GM18870 (cell line): ENCODE measurements around the gene VIT.

Experiments
- ATAC-seq: cut with Tn5 transposase; IDR thresholded peaks from one replicate; pipeline ENCODE4 v1.9.1; 2021; ENCODE audit warnings: moderate library complexity; ENCODE audit not compliant: unreplicated experiment

VIT gene

DNA sequence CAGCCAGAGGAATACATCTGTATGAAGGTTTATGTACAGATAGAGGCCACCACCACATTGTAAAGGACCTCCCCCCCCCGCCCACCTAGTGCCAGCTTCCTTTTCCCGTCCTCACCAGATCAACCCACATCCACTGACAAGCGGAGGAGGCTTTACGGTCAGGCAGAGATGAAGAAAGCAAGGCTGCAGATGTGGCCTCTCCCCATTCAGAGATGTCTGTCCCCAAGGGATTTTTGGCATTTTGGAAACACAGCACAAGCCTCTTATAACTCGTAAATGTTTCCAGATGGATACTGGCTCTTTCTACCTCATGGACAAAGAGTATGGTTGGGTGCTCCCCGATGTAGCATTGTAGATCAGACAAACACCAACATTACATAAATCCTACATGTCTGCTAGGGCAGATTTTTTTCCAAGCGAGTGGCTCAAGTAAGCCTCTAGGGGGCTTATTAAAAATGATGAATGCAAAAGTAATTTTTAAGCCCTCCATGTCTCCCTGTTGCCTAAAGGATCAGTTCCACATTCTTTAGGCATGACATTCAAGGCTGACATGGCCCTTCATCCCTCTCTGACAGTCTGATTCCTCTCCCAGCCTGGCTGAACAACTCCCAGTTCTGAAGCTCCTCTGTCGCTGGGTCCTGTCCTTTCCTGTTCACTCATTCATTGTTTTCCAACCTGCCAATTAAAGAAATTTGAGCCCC lies 11.7 kb downstream of the VIT start:
- ATAC-seq = no peak

DNA sequence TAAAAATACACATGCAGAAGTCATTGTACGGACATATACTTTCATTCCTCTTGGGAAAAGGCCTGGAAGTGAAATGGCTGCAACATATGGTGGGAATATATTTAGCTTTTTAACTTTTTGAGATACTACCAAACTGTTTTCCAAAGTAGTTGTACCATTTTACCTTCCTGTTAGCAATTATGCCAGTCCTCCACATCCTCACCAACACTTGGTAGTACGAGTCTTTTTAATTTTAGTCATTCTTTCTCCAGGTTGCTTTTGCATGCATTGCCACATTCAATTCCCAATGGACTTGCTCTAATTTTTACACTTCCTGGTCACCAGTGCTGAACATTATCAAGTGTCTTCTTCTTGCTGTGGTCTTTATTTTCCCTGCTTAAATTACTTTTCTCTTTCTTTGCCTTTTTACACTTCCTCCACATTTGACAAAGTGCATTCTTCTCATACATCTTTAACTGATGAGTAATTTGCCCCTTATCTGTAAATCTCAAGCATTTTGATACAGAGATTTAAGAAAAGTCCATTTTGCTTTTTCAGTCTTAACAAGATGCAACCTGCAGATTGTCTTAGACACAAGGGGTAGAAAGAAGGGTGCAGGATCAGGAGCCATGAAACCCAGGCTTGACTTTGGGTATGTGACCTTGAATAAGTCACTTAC lies 14.5 kb downstream of the VIT start:
- ATAC-seq = no peak

DNA sequence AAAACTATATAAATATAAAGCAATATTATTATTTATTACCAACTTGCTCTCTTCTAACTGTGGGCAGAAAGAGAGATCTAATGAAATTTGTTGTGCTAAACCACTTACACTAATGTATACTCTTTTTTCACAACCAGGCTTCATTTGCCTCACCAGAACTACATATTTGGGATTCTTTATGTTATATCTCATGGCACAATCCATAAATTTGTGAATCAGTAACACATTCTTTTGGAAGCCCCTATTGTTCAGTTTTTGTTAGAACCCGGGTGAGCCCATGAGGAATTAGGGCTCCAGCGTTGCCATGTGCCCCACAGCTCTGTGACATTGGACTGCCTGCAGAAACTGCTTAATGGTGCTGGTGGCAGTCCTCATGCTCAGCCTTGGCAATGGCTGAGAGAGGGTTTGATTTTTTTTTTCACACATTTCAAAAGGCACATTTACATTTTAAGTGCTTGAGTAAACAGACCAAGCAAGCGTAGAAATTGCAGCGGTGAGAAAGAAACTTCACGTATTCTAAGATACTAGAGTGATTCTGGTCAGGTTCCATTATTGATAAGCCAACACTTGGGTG lies 15.3 kb downstream of the VIT start:
- no peak for ATAC-seq

DNA sequence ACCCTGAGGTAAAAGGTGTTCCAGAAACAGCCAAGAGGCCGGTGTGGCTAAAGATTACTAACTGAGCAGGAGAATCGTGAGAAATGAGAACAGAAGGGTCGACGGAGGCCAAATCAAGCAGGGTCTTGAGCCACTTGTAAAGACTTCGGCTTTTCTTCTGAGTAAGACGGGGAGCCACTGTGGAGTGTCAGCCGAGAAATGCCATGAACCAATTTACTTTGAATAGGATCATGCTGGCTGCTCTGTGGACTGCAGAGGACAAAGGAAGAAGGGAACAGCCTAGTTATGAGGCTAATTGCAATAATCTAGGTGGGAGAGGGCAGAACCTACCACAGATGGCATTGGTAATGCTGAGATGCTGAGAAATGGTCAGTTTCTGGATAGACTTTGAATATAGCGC lies 16.8 kb downstream of the VIT start:
- ATAC-seq = no peak

DNA sequence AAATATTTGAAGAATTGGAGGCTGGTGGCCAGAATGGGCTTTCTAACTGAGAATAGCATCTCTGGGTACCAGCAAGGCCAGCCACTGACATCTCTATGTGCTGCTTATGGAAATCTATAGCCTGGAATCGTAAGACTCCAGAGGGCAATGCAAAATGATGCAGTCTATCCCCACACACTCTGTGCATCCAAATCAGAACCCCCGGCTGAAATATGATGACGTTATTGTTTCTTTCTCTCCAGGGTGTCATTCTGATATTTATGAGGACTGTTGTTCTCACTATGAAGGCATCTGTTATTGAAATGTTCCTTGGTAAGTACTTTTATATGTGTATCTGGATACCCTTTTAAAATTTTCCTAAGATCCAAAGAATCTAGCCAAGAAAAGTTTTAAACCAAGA lies 19.6 kb downstream of the VIT start:
- ATAC-seq = no peak

DNA sequence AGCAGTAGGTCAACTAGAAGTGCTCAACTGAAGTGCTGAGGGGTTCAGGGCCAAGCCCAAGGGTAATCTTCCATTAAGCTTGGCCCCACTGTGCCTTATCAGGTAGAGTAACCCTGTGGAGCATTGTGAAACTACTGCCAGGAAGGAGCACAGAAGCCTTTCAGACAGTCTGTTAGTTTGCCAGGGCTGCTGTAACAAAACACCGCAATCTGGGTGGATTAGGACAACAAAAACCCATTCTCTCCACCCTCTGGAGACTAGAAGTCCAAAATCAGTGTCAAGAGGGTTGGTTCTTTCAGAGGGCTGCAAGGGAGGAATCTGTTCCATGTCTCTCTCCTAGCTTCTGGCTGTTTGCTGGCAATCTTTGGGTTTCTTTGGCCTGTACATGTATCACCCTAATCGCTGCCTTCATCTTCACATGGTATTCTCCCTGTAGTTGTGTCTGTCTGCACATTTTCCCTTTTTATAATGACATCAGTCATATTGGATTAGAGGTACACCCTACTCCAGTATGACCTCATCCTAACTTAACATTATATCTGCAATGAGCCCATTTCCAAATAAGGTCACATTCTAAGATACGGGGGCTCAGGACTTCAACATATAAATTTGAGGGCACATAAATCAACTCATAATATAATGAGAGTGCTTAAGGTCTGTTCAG lies 21.2 kb downstream of the VIT start:
- no peak for ATAC-seq

DNA sequence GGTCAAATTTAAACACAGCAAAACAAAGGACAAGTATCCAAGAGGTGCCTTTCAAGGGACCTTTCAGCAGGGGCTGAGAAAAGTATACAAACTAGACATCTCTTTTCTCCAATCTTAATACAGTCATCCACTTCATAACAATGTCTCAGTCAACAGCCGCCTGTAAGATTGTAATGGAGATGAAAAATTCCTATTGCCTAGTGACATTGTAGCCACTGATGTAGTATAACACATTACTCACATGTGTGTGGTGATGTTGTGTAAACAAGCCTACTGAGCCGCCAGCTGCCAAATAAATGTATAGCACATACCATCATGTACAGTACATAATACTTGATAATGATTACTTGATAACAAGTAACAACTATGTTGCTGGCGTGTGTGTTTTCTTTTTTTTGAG lies 31.0 kb downstream of the VIT start:
- ATAC-seq = no peak

DNA sequence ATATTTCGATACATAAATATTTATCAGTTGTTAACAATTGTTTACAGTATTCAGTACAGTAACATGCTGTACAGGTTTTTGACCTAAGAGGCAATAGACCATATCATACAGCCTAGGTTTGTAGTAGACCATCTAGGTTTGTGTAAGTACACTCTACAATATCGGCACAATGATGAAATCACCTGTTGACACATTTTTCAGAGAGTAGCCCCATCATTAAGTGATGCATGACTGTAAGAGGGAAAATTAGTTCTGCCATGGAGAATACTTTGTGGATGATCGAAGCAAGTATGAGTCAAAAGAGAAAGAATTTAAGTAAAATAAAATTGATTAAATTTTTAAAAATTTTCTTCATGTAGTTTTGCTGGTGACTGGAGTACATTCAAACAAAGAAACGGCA lies 32.6 kb downstream of the VIT start:
- ATAC-seq = no peak

DNA sequence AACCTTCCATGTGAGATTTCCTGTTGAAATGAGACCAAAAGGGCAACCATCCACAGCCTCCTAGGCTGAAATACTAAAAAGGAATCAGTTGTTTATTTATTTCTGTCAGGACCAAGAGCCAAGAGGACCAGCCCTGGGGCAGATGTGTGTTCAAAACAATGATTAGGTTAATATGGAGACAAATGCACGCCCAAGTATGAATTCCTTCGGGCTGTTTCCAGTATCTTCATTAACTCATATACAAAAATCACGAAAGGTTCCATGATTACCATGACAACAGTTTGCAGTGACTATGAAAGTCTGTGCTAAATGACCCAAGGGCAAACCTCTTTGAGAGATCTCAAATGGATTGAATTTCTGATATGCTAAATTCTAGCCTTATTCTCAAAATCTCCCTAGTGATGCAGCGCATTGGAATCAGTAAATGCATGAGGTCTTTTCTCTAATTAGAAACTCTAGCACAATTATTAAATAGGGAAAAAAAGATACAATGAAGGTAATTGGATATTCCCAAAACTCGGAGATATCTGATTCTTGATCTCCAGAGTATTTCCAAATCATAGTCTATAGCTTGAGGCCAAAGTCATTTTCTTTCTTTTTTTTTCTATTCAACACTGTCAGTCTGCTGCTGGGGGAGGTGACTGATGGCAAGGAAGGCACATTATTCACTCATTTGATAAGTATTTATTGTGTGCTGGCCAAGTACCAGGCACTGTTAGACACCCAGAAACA lies 35.6 kb downstream of the VIT start:
- ATAC-seq = no peak

DNA sequence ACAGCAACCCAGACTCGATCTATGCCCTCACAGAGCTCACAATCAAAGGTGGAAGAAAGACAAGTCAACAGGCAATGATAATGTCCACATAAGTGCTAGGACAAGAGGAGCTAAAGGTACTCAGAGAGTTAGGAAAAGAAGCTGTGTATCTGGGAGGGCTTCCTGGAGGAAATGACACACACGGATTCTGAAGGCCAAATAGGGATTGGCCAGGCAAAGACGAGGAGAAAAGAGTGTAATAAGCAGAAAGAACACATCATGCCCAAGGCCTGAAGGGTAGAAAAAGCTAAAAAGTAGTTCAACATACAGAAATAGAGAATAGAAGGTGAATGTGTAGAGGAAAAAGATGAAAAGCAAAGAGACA lies 36.1 kb downstream of the VIT start:
- ATAC-seq = no peak

DNA sequence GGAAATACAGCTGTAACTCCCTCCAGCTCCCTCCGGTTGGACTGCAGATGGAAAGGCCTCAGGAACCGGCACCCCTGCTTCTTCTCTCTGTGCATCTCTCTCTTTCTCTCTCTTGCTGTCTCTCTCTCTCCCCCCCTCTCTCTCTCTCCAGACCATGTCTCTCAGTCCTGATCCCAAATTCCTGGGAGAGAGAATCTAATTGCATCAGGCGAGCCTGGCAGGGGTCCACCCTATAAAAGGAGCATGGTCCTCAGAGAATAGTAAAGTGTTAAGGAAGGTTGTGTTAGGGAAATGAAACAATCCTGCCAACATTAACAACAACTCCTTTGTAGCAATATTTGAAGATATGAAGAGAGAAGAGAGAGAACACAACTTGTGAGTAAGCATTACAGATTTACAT lies 36.7 kb downstream of the VIT start:
- ATAC-seq = no peak

DNA sequence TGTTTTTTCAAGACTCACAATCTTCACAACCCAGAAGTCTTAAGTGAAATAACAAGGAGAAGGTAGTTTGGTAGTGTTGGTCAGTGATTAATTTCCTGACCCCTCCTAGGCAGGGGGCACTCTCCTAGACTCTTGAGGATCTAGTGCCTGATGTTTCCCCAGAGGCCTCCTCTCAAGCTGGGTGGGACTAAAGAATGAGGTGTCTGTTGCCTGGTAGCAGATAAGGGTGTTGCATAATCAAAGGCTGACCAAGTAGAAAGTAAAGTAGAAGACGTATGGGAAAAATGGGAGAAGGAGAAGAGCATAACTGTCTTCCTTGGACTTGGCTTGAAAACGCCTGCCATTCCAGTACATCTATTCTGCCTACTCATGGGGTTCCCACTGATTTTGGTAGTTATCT lies 37.8 kb downstream of the VIT start:
- ATAC-seq = no peak

DNA sequence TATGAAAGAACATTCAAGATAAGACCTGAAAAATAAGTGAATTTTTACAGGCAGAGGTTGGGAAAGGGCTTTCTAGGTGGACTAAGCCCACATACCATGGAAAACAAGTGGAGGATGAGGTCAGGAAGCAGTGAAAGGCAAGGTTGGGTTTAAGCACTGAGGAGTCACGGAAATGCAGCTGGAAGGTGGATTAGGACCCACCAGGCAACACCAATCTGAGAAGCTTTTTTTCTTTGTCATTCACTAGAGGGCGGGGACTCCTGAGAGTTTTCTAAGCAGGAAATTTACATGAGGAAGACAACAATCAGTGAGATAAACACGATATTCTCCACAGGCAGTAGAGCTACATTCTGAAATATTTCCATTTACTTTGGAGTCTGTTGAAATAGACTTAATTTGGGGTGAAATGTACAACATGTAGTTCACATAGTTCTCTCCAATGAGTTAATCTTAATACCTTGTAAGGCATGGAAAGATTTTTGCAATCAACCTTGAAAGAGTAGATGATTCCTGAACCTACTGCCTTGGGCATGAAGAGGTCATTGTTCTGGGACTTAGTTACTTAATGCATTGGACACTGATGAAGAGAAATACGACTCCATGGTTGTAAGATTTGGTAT lies 40.7 kb downstream of the VIT start:
- no peak for ATAC-seq

DNA sequence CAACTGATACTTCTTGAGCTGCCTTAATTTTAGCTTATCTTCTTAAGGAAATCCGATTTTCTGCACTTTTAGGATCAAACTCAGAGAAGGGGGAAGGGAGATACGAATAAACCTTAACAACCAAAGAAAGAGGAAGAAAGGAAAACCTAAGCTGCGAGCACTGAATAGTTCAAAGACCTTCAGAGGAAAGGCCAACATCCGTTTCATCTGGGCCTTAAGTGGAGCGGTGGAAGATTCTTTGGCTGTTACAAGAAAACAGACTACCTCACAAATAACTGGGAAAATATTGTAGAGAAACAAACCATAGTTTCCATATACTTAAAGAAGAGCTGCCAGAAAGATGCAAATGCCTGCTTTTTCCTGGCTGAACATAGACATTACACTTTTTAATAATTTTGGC lies 43.6 kb downstream of the VIT start:
- no peak for ATAC-seq

DNA sequence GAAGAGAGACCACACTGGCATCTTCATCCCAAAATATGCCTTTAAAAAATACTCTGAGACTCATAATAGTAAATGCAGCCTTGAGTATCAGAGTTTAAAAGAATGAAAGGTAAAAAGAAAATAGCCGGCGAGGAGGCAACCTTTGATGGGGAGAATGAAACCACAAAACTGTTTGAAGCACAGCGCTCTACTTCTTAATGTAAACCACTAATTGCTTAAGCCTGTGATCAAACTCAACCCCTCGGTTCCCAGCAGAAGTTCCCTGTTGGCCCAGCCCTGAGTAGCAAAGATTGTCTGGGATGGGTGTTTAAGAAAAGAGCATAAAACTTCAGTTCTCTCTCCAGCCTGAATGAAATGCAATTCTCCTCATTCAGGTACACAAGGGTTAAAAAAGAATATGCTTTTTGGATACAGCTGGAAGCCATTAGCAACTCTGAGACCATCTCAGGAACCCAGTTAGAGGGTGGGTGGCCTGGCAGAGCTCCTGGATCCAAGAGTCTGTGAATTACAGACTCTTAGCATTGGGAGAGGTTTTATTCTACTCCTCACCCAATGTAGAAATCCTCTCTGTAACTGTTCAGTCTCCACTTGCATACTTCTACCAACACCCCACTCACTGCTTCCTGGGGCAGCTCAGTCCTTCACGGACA lies 44.8 kb downstream of the VIT start:
- ATAC-seq = no peak

DNA sequence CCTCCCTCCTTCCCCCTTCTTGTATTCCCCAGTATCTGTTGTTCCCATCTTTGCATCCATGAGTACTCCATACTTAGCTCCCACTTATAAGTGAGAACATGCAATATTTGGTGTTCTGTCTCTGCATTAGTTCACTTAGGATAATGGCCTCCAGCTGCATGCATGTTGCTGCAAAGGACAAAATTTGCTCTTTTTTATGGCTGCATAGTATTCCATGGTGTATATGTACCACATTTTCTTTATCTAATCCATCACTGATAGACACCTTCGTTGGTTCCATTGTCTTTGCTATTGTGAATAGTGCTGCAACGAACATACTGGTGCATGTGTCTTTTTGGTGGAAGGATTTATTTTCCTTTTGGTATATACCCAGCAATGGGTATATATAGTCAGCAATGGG lies 47.4 kb downstream of the VIT start:
- ATAC-seq = no peak

DNA sequence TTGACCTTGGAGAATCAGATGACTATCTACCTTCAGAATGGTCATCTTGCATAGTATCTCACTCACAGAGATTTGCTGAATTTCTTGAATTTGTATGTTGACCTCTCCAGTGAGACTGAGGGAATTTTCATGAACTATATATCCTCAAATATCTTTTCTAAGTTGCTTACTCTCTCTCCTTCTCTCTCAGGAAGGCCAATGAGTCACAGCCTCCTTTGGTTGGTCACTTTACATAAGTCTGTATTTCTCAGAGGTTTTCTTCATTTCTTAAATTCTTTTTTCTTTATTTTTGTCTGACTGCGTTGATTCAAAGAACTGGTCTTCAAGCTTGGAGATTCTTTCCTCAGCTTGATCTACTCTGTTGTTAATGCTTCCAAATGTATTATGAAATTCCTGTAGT lies 51.7 kb downstream of the VIT start:
- no peak for ATAC-seq

DNA sequence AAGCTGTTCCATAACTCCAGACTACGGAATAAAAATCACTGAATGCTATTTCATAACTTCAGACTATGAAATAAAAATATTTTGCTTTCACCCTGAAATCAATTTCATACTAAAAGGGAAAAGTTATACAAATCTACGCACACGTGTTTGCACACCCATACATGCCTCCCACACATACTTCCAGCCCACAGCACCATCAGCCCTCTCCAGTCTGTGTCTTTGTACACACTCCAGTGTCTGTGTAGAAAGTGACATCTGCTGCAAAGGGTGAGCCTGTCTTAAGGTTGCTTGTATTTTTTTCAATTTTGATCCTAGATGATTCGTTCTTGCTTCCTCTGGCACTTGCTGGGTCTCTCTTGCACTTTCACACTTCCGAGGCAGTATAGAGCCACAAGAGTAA lies 53.6 kb downstream of the VIT start:
- no peak for ATAC-seq

DNA sequence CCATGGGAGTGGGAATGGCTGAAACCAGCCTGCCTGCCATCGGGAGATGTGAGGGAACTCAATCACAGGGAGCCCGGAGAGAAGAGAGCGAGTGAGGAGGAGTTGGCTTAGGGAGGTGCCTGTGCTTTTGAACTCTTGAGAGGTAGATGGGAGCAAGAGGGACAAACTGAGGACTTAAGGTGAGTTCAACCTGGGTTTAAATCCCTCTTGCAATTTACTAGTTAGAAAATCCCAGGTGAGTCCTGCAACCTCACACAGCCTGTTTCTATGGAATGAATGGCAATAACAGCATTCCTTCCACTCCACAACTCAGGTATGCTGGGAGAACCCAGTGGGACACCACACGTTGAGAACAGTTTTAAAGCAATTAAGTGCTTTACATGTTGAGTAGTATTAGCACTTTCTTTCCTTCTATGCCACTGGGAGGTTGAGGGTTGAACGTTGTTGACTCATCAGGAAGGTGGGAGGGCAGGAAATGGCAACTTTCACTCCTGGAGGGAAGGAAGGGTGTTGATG lies 57.3 kb downstream of the VIT start:
- no peak for ATAC-seq

DNA sequence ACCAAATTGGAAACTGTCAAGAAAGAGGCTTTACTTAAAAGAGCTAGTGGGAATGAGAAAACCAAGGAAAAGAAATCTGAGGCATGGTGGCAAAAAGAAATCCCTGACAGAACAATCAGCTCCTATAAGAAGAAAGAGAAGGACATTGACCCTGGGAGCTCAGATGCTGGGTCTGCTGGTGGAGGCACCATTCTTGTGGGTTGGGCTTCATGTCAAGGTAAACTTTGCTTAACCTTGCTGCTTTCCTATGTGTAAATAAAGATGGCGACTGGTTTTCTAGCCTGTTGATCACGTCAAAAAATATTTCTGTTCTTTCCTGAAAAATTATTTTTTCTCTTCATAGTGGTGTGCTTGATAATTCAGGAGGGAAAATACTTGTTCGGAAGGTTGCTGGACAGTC lies 58.1 kb downstream of the VIT start:
- no peak for ATAC-seq
